Osteocyte (in vitro differentiated cells): ENCODE results near the gene SMIM23. TPM values are rescaled to one million over a fixed set of nuclear protein-coding genes. Genes with fewer than 3 reads are reported as not detected.

ENCODE experiments used
- DNase-seq: peaks from one replicate; pipeline ENCODE4 v3.0.0; 2021; ENCODE audit warnings: mixed read lengths; ENCODE audit not compliant: unreplicated experiment; ENCODE audit errors: extremely low spot score
- H3K27ac Mint-ChIP-seq: one replicate; pipeline ENCODE4 v1.8.0; 2021; ENCODE audit warnings: mild to moderate bottlenecking, mixed read lengths; ENCODE audit not compliant: unreplicated experiment
- H3K27me3 Mint-ChIP-seq: one replicate; pipeline ENCODE4 v1.8.0; 2021; ENCODE audit warnings: mixed read lengths; ENCODE audit not compliant: unreplicated experiment
- H3K36me3 Mint-ChIP-seq: one replicate; pipeline ENCODE4 v1.8.0; 2021; ENCODE audit warnings: mixed read lengths; ENCODE audit not compliant: unreplicated experiment
- H3K4me1 Mint-ChIP-seq: one replicate; pipeline ENCODE4 v1.8.0; 2021; ENCODE audit warnings: mixed read lengths; ENCODE audit not compliant: unreplicated experiment
- H3K4me3 Mint-ChIP-seq: one replicate; pipeline ENCODE4 v1.8.0; 2021; ENCODE audit warnings: mild to moderate bottlenecking, moderate library complexity, mixed read lengths; ENCODE audit not compliant: unreplicated experiment
- H3K9me3 Mint-ChIP-seq: one replicate; pipeline ENCODE4 v1.8.0; 2021; ENCODE audit warnings: mixed read lengths; ENCODE audit not compliant: unreplicated experiment
- total RNA-seq: library from RNA; stranded (reverse); gene quantifications from 2 replicates; pipeline ENCODE4 v1.2.1, GENCODE V29; 2021
- TF ChIP-seq, protein P1 (sequence below): fragments of 200-600 bp; sonication (generic); IDR thresholded peaks from 2 replicates; pipeline ENCODE4 v1.5.0; 2021; ENCODE audit warnings: antibody characterized with exemption, mild to moderate bottlenecking, moderate library complexity

The SMIM23 gene
- total RNA-seq, 1 donor from 2014 or later, result not detected

DNA sequence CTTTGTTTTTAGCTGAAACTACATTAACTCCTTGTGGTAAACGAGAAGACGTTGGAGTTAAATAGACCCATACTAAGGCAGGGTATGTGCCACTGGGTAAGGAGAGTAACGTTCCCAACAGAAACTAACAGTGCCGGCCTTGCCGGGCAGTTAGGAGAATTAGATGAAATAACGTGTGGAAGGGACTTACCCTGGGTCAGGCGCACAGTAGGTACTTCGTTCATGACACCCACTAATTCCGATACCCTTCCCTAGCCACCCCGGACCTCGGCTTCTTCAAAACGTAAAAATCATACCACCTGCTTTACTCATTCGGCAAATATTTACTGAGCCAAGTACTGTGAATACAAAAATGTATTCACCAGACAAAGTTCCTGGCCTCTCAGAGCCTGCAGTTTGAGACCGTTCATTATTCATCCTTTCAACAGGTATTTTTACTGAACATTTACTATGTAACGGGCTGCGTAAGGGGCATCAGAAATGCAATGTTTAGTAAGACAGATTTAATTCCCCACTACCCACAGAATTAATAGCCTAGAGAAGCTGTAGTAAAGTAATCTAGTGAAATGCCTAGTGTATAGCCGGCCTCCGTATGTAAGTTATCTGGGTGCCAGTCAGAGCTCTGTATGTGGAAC is 3.2 kb upstream of the SMIM23 start:
- H3K4me3 Mint-ChIP-seq, result no peak overlapping the region
- no peak overlapping the region for H3K27ac Mint-ChIP-seq

DNA sequence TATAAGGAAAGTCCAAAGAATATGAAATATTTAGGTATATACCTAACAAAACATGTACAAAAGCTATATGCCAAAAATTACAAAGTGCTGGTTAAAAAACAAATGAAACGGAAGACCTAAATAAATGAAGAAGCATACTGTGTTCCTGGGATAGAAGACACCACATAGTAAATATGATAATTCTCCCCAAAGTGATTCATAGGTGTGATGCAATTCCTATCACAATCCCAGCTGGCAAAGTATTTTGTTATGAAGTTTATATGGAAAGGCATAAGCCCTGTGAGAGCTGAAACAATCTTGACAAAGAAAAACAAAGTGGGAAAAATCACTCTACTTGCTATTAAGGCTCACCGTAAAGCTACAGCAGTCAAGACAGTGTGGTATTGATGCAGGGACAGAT is 2.6 kb upstream of the SMIM23 start:
- Mint-ChIP-seq H3K27me3 (peaks cover 58% of the 10 kb centered on the region), H3K36me3 (no peaks in the 10 kb centered on the region), H3K4me3 (no peak overlapping the region), H3K4me1 (no peaks in the 10 kb centered on the region), H3K9me3 (no peaks in the 10 kb centered on the region), H3K27ac (no peak overlapping the region)
- TF ChIP-seq, protein P1, sequence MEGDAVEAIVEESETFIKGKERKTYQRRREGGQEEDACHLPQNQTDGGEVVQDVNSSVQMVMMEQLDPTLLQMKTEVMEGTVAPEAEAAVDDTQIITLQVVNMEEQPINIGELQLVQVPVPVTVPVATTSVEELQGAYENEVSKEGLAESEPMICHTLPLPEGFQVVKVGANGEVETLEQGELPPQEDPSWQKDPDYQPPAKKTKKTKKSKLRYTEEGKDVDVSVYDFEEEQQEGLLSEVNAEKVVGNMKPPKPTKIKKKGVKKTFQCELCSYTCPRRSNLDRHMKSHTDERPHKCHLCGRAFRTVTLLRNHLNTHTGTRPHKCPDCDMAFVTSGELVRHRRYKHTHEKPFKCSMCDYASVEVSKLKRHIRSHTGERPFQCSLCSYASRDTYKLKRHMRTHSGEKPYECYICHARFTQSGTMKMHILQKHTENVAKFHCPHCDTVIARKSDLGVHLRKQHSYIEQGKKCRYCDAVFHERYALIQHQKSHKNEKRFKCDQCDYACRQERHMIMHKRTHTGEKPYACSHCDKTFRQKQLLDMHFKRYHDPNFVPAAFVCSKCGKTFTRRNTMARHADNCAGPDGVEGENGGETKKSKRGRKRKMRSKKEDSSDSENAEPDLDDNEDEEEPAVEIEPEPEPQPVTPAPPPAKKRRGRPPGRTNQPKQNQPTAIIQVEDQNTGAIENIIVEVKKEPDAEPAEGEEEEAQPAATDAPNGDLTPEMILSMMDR, result no peak
- no peak for DNase-seq

More for the DNA sequence above, 3.2 kb upstream of the SMIM23 start:
- Mint-ChIP-seq H3K27me3 (peaks cover 58% of the 10 kb centered on the region), H3K4me1 (no peaks in the 10 kb centered on the region), H3K9me3 (no peaks in the 10 kb centered on the region), H3K36me3 (no peaks in the 10 kb centered on the region)
- TF ChIP-seq, protein P1, result no peak
- DNase-seq, result peak; percentile 54

DNA sequence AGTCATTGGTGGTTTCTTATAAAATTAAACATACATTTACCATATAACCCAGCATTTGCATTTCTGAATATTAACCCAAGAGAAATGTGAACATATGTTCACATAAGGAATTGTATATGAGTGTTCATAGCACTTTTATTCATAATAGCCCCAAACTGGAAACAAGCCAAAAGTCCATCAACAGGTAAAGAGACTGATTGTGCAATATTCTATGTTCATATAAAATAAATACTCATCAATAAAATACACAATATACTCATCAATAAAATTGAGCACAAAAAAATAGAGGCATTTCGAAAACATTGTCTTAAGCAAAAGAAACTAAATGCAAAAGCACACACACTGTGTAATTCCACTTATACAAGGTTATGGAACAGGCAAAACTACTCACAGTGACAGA is 3.7 kb downstream of the SMIM23 start:
- DNase-seq, result no peak
- no peaks in the 10 kb centered on the region for H3K4me1 Mint-ChIP-seq
- H3K27ac Mint-ChIP-seq, result no peak overlapping the region
- no peak overlapping the region for H3K4me3 Mint-ChIP-seq
- TF ChIP-seq, protein P1, result no peak
- H3K36me3 Mint-ChIP-seq, result no peaks in the 10 kb centered on the region
- no peaks in the 10 kb centered on the region for H3K9me3 Mint-ChIP-seq
- peaks cover 45% of the 10 kb centered on the region for H3K27me3 Mint-ChIP-seq

DNA sequence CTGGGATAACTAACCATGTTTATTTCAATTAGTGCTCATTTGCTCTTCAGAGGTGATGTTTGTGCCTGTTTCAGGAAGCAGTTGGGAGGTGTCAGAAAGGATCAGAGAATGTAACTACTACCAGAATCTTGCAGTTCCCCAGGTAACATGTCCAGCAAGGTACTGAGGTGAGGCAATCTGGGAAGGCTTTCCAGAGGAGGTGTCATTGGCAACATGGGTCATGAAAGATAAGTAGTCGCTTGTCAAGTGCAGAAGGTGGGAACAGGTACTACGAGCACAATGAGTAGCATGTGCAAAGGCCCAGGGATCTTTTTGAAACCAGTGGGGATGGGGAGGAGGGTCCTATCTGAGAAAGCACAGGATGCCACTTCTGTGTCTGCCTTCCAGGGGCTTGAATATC is 4.8 kb downstream of the SMIM23 start:
- Mint-ChIP-seq H3K36me3 (no peaks in the 10 kb centered on the region), H3K4me1 (no peaks in the 10 kb centered on the region), H3K27me3 (peaks cover 47% of the 10 kb centered on the region), H3K9me3 (no peaks in the 10 kb centered on the region), H3K4me3 (no peak overlapping the region), H3K27ac (no peak overlapping the region)
- TF ChIP-seq, protein P1, result no peak
- no peak for DNase-seq

DNA sequence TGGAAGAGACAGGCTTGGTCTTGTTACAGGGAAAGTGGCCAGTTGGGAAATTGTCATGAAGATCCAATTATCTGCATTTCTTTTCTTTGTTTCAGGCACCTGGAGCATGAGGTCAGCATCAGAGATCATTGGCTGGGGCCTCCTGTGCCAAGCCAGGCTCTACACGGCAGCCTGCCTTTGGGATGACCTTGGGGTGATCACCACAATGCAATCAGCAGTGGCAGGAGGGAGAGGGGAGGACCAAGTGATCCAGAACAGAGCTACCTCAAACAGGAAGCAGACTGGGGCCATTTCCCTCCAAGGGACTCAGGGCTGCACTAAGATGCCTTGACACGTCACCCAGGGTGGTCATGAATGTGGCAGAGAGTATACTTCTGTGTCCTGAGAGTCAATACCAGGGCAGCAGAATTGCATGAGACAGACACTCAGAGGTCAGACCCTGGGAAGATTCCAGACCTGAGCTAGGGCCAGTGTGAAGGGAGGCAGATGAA is 8.9 kb downstream of the SMIM23 start:
- no peak for DNase-seq
- H3K9me3 Mint-ChIP-seq, result no peaks in the 10 kb centered on the region
- H3K36me3 Mint-ChIP-seq, result no peaks in the 10 kb centered on the region
- no peaks in the 10 kb centered on the region for H3K4me1 Mint-ChIP-seq
- H3K27ac Mint-ChIP-seq, result no peak overlapping the region
- no peak overlapping the region for H3K4me3 Mint-ChIP-seq
- peaks cover 51% of the 10 kb centered on the region for H3K27me3 Mint-ChIP-seq
- TF ChIP-seq, protein P1, result no peak
